Osteoblast (primary cell): Measurements from ENCODE around the gene EXOG. TPM values are rescaled to one million over a fixed set of nuclear protein-coding genes. Genes with fewer than 3 reads are reported as not detected.
"Not testable (repeated sequence)": the region's sequence is repeated elsewhere in the genome, so short reads cannot be mapped to it uniquely, and the experiment has no call there.

Experiments
- DNase-seq: peaks from one replicate; pipeline ENCODE4 v3.0.0; 2011; ENCODE audit warnings: low spot score, mixed read lengths; ENCODE audit not compliant: insufficient read length; ENCODE audit errors: missing footprints
- H2AFZ ChIP-seq: 2 replicates; pipeline ENCODE4 v1.6.0; 2011; ENCODE audit warnings: mild to moderate bottlenecking, low read length
- H3K27ac ChIP-seq: 2 replicates; pipeline ENCODE4 v1.5.1; 2011; ENCODE audit warnings: mild to moderate bottlenecking, low read depth, low read length, moderate library complexity
- H3K27me3 ChIP-seq: 2 replicates; pipeline ENCODE4 v1.6.0; 2012; ENCODE audit warnings: mild to moderate bottlenecking, control low read depth, inconsistent platforms, low read length, moderate library complexity; ENCODE audit not compliant: insufficient read depth
- H3K36me3 ChIP-seq: 2 replicates; pipeline ENCODE4 v1.5.1; 2011; ENCODE audit warnings: mild to moderate bottlenecking, low read length, control low read depth, moderate library complexity; ENCODE audit not compliant: insufficient read depth
- H3K4me1 ChIP-seq: 2 replicates; pipeline ENCODE4 v1.5.1; 2011; ENCODE audit warnings: mild to moderate bottlenecking, low read length, control low read depth, moderate library complexity; ENCODE audit not compliant: insufficient read depth
- H3K4me2 ChIP-seq: 2 replicates; pipeline ENCODE4 v1.6.0; 2011; ENCODE audit warnings: mild to moderate bottlenecking, low read length; ENCODE audit not compliant: insufficient read depth
- H3K4me3 ChIP-seq: fragments of 200-600 bp; sonication (generic); 3 replicates; pipeline ENCODE4 v1.5.1; 2012; ENCODE audit warnings: mild to moderate bottlenecking, low read length, inconsistent platforms; ENCODE audit not compliant: insufficient read depth
- H3K79me2 ChIP-seq: 2 replicates; pipeline ENCODE4 v1.6.0; 2012; ENCODE audit warnings: mild to moderate bottlenecking, low read length, control low read depth, inconsistent platforms; ENCODE audit not compliant: insufficient read depth
- H3K9me3 ChIP-seq: 2 replicates; pipeline ENCODE4 v1.5.1; 2011; ENCODE audit warnings: low read depth, low read length, control low read depth
- H4K20me1 ChIP-seq: 2 replicates; pipeline ENCODE4 v1.6.0; 2012; ENCODE audit warnings: mild to moderate bottlenecking, low read length, control low read depth; ENCODE audit not compliant: insufficient read depth
- total RNA-seq: library from RNA; depleted of rRNA; stranded (reverse); fragments of >200 nt; gene quantifications from 2 replicates; pipeline ENCODE4 v1.2.3, GENCODE V29; 2012
- TF ChIP-seq, protein P1 (sequence below): IDR thresholded peaks from 2 replicates; pipeline ENCODE4 v1.5.1; 2011; ENCODE audit warnings: mild to moderate bottlenecking, low read depth, low read length, moderate library complexity; ENCODE audit errors: extremely low read depth

Gene EXOG
- total RNA-seq, 1 donor, result 14.5 TPM

DNA sequence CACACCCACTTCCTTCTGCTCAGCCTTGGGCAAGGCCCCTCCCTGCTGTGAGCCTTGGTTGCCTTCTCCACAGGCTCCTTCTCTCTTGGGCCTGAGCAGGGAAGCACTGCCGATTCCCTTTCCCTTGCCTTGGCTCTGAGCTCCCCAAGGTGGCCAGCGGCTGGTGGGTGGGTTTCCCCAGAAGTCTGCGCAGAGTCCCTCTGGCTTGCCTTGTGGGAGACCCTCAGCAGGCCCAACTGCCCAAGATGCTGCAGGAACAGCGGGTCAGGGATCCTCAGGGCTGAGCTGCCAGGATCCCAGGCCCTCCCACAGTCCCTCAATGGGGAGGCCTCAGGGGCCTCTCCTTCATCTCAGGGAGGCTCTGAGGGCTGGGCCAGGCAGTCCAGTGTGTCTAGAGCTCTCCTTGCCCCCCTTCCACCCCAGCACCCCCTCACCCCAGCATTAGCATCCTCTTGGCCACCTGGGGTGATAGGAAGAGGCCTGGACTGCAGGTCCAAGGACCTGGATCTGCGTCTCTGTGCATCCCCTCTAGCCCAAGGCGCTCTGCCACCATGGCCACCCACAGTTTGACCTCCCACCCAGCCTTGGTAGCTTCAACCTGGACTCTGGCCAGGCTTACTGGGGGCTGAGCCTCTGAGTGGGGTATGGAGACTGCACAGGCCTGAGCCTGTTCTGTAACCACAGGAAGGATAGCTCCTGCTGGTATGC, 68.6 kb downstream of the EXOG start:
- TF ChIP-seq, protein P1, sequence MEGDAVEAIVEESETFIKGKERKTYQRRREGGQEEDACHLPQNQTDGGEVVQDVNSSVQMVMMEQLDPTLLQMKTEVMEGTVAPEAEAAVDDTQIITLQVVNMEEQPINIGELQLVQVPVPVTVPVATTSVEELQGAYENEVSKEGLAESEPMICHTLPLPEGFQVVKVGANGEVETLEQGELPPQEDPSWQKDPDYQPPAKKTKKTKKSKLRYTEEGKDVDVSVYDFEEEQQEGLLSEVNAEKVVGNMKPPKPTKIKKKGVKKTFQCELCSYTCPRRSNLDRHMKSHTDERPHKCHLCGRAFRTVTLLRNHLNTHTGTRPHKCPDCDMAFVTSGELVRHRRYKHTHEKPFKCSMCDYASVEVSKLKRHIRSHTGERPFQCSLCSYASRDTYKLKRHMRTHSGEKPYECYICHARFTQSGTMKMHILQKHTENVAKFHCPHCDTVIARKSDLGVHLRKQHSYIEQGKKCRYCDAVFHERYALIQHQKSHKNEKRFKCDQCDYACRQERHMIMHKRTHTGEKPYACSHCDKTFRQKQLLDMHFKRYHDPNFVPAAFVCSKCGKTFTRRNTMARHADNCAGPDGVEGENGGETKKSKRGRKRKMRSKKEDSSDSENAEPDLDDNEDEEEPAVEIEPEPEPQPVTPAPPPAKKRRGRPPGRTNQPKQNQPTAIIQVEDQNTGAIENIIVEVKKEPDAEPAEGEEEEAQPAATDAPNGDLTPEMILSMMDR, result no peak
- no peaks in the 10 kb centered on the region for H3K27me3 ChIP-seq
- no peaks in the 10 kb centered on the region for H3K79me2 ChIP-seq
- H2AFZ ChIP-seq, result no peak overlapping the region
- no peak overlapping the region for H3K4me2 ChIP-seq
- no peaks in the 10 kb centered on the region for H3K9me3 ChIP-seq
- H3K4me3 ChIP-seq, result no peak overlapping the region
- no peaks in the 10 kb centered on the region for H3K4me1 ChIP-seq
- H3K36me3 ChIP-seq, result no peaks in the 10 kb centered on the region
- no peak overlapping the region for H3K27ac ChIP-seq
- no peaks in the 10 kb centered on the region for H4K20me1 ChIP-seq
- no peak for DNase-seq

DNA sequence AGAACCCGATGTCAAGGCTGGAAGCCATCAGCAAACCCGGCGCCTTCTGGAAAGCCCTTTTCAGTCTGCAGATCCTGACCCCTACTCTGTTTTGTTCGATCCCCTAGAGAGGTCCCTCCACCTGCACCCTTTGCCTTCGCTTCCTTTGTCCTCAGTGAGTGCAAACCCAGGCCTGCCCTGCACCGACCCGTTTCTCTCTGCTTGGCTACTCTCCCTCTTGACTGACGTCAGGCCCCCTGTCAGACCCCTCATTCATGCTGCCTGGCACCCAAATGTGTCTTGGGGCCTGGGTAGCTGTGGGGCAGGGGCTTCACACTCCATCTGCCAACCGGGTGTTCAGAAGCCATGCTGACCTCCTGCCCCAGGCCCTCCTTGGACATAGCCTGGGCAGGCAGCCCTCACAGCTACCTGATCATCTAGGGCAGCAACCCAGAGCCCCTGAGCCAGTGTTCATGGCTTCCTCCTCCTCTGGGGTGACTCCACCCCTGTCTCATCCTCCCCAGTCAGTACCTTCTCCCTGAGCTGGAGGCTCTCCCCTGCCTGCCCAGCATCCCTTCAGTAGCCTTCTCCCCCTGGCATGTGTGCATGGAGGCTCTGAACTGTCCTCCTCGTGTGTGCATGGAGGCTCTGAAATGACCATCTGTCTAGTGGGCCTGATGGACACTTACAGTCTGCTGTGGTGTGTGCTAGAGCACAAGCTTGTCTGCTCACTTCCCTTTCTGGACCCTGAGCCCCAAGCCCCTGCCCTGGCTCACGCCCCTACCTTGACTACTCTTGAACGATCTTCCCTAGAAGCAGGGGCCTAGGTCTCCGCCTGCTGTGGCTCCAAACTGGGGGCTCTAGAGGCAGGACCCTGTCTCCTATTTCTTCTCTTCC, 69.4 kb downstream of the EXOG start:
- Histone ChIP-seq H3K79me2 (no peaks in the 10 kb centered on the region), H3K4me3 (no peak overlapping the region), H3K27ac (no peak overlapping the region), H3K9me3 (no peaks in the 10 kb centered on the region), H4K20me1 (no peaks in the 10 kb centered on the region), H3K36me3 (no peaks in the 10 kb centered on the region), H2AFZ (no peak overlapping the region), H3K4me2 (no peak overlapping the region), H3K4me1 (no peaks in the 10 kb centered on the region), H3K27me3 (no peaks in the 10 kb centered on the region)
- DNase-seq, result no peak
- TF ChIP-seq, protein P1, result no peak

DNA sequence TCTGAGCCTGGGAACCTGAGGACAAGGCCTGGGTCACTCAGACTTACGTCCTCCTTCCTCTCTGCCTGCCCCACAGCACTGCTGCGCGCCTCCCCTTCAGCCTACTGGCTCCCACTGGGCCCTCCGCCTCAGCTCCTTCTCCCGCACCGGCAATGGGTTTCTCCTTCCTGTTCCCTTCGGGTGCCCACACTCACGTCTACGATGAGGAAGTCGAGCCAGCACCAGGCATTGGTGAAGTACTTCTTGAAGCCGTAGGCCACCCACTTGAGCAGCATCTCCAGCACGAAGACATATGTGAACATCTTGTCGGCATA, 70.0 kb downstream of the EXOG start:
- no peak for DNase-seq
- Histone ChIP-seq H2AFZ (no peak overlapping the region), H3K4me1 (no peaks in the 10 kb centered on the region), H3K79me2 (no peaks in the 10 kb centered on the region), H3K27me3 (no peaks in the 10 kb centered on the region), H3K9me3 (no peaks in the 10 kb centered on the region), H3K27ac (no peak overlapping the region), H4K20me1 (no peaks in the 10 kb centered on the region), H3K4me3 (no peak overlapping the region), H3K4me2 (no peak overlapping the region), H3K36me3 (no peaks in the 10 kb centered on the region)
- TF ChIP-seq, protein P1, result no peak

DNA sequence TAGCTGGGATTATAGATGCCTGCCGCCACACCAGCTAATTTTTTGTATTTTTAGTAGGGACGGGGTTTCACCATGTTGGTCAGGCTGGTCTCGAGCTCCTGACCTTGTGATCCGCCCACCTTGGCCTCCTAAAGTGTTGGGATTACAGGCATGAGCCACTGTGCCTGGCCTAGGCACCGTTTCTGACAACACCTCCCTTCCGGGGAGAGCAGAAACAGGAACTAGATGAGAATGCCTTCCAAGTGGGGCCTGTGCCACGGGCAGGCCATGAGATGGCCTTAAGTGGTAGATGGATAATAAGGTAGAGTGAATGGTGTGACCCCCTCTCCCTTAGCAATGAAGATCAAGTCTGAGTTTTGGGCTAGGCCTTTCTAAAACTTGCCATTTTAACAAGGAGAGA, 70.7 kb downstream of the EXOG start:
- not testable (repeated sequence) for H3K27me3 ChIP-seq, H3K4me2 ChIP-seq, H3K36me3 ChIP-seq, H3K4me3 ChIP-seq, H3K27ac ChIP-seq, H3K4me1 ChIP-seq, H4K20me1 ChIP-seq, H3K79me2 ChIP-seq, H3K9me3 ChIP-seq, DNase-seq, H2AFZ ChIP-seq
